HL-60/S4 (cell line): ENCODE measurements around the gene PRLH.

Source experiments
- in situ Hi-C: fragments of 300-500 bp; cut with MboI; formaldehyde crosslinking; loops from 2 replicates; pipeline ENCODE4 v1.14.3; 2022; ENCODE audit warnings: low sequenced_read_pairs

Gene PRLH

GRCh38 chr2:237566401-237567235 is at the start of gene PRLH:
PRLH (plus strand) TSS chr2:237566574; CDS start chr2:237566574, 0 bp downstream.
- in situ Hi-C loops: no loop called here

- in situ Hi-C loops: loop anchor here (10.0 kb wide), 1 partner anchor 58 kb away; no protein-coding TSS in a partner anchor
These were observed 49.2 kb upstream of the PRLH start for GRCh38 chr2:237517163-237517562.

GRCh38 chr2:237517990-237518389 is 48.4 kb upstream of the PRLH start:
- in situ Hi-C loops: loop anchor here (10.0 kb wide), 1 partner anchor 57 kb away; no protein-coding TSS in a partner anchor

- in situ Hi-C loops: loop anchor here (10.0 kb wide), 1 partner anchor 55 kb away; no protein-coding TSS in a partner anchor
These were observed 46.7 kb upstream of the PRLH start for GRCh38 chr2:237519506-237520245.

- in situ Hi-C loops: no loop called here
These were observed 46.1 kb upstream of the PRLH start for GRCh38 chr2:237520290-237520689.

- in situ Hi-C loops: no loop called here
These were observed 41.7 kb upstream of the PRLH start for GRCh38 chr2:237524631-237525030.

- in situ Hi-C loops: no loop called here
These were observed 40.7 kb upstream of the PRLH start for GRCh38 chr2:237525559-237526157.

GRCh38 chr2:237527233-237527632 is 39.1 kb upstream of the PRLH start:
- in situ Hi-C loops: no loop called here

GRCh38 chr2:237527766-237528165 is 38.6 kb upstream of the PRLH start:
- in situ Hi-C loops: no loop called here

GRCh38 chr2:237529452-237530402 is 36.6 kb upstream of the PRLH start:
- in situ Hi-C loops: no loop called here

GRCh38 chr2:237530472-237531433 is 35.6 kb upstream of the PRLH start:
- in situ Hi-C loops: no loop called here

- in situ Hi-C loops: no loop called here
These were observed 34.2 kb upstream of the PRLH start for GRCh38 chr2:237532160-237532559.

- in situ Hi-C loops: no loop called here
These were observed 32.7 kb upstream of the PRLH start for GRCh38 chr2:237533668-237534161.

GRCh38 chr2:237534380-237534779 is 32.0 kb upstream of the PRLH start:
- in situ Hi-C loops: no loop called here

- in situ Hi-C loops: no loop called here
These were observed 30.8 kb upstream of the PRLH start for GRCh38 chr2:237535385-237536082.

- in situ Hi-C loops: no loop called here
These were observed 30.3 kb upstream of the PRLH start for GRCh38 chr2:237536083-237536415.

GRCh38 chr2:237536617-237537016 is 29.8 kb upstream of the PRLH start:
- in situ Hi-C loops: no loop called here

- in situ Hi-C loops: no loop called here
These were observed 28.2 kb upstream of the PRLH start for GRCh38 chr2:237538001-237538720.
